Ishikawa (cell line): ENCODE measurements around the gene EGFR.

Experiments
- EP300 ChIP-seq: IDR thresholded peaks from 2 replicates; pipeline ENCODE4 v1.6.1; 2012; ENCODE audit warnings: borderline replicate concordance
- RAD21 ChIP-seq: IDR thresholded peaks from 2 replicates; pipeline ENCODE4 v1.6.1; 2012; ENCODE audit warnings: low read depth
- TAF1 ChIP-seq: IDR thresholded peaks from 2 replicates; pipeline ENCODE4 v1.6.1; 2012; ENCODE audit warnings: low read depth, mild to moderate bottlenecking
- TEAD4 ChIP-seq: IDR thresholded peaks from 2 replicates; pipeline ENCODE4 v1.6.1; 2012
- TF ChIP-seq, protein P1 (sequence below): IDR thresholded peaks from 2 replicates; pipeline ENCODE4 v1.6.1; 2012

DNA sequence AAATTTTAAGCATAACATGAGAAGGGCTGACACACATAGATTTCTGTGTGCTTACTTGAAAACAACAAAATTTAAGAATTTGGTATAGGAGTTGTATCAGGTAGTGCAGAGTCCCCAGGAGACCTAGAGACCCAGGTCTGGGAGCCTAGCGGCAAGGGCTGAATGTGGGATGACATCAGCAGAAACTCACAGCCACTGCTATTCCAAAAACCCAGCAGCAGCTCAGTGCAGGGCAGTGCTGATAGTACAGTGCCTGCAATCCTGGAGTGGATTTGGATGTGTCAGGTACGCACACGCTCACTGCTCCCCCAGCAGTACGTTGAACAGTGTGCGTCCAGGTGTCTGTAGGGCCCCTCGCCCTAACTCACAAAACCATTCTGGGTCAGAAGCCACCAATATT is 87.1 kb downstream of the EGFR start:
- TF ChIP-seq, protein P1, sequence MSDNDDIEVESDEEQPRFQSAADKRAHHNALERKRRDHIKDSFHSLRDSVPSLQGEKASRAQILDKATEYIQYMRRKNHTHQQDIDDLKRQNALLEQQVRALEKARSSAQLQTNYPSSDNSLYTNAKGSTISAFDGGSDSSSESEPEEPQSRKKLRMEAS: no peak
- no peak for TF ChIP-seq TAF1
- no peak for TF ChIP-seq TEAD4
- no peak for TF ChIP-seq RAD21
- no peak for TF ChIP-seq EP300
